Stimulated activated memory B cell treated with anti-CD40 and anti-IgM and Interleukin-4, amounts not matched to agents 10 μg/mL and 1 μg/mL and 100 μg/mL, for 72 hours (primary cell): ENCODE data around the gene SPATA16.
"Not testable (repeated sequence)": the region's sequence is repeated elsewhere in the genome, so short reads cannot be mapped to it uniquely, and the experiment has no call there.

ENCODE experiments used
- ATAC-seq: fragments of 150-1000 bp; cut with Tn5 transposase; 2 replicates; pipeline ENCODE4 v1.10.0; 2021
- H3K27ac Mint-ChIP-seq: one replicate; pipeline ENCODE4 v1.8.0; 2022; ENCODE audit warnings: mild to moderate bottlenecking, mixed read lengths
- H3K27me3 Mint-ChIP-seq: one replicate; pipeline ENCODE4 v1.8.0; 2022; ENCODE audit warnings: mixed read lengths
- H3K36me3 Mint-ChIP-seq: one replicate; pipeline ENCODE4 v1.8.0; 2022; ENCODE audit warnings: mixed read lengths
- H3K4me1 Mint-ChIP-seq: one replicate; pipeline ENCODE4 v1.8.0; 2022; ENCODE audit warnings: mixed read lengths
- H3K4me3 Mint-ChIP-seq: one replicate; pipeline ENCODE4 v1.8.0; 2022; ENCODE audit warnings: mild to moderate bottlenecking, moderate library complexity, mixed read lengths
- H3K9me3 Mint-ChIP-seq: one replicate; pipeline ENCODE4 v1.8.0; 2022; ENCODE audit warnings: mixed read lengths

The SPATA16 gene

GRCh38 chr3:173030273-173030672, 110.8 kb downstream of the SPATA16 start:
- H3K27me3 Mint-ChIP-seq, result no peaks in the 10 kb centered on the region
- no peak for ATAC-seq
- no peak overlapping the region for H3K27ac Mint-ChIP-seq
- H3K36me3 Mint-ChIP-seq, result no peaks in the 10 kb centered on the region
- no peaks in the 10 kb centered on the region for H3K4me1 Mint-ChIP-seq
- H3K4me3 Mint-ChIP-seq, result no peak overlapping the region
- H3K9me3 Mint-ChIP-seq, result peaks cover 10% of the 10 kb centered on the region

GRCh38 chr3:173028351-173028750, 112.7 kb downstream of the SPATA16 start:
- no peaks in the 10 kb centered on the region for H3K4me1 Mint-ChIP-seq
- no peak for ATAC-seq
- H3K27me3 Mint-ChIP-seq, result no peaks in the 10 kb centered on the region
- H3K27ac Mint-ChIP-seq, result no peak overlapping the region
- peaks cover 10% of the 10 kb centered on the region for H3K9me3 Mint-ChIP-seq
- H3K36me3 Mint-ChIP-seq, result no peaks in the 10 kb centered on the region
- H3K4me3 Mint-ChIP-seq, result no peak overlapping the region

GRCh38 chr3:173027429-173027828, 113.6 kb downstream of the SPATA16 start:
- H3K27me3 Mint-ChIP-seq, result no peaks in the 10 kb centered on the region
- H3K4me3 Mint-ChIP-seq, result no peak overlapping the region
- H3K27ac Mint-ChIP-seq, result no peak overlapping the region
- H3K4me1 Mint-ChIP-seq, result no peaks in the 10 kb centered on the region
- H3K36me3 Mint-ChIP-seq, result no peaks in the 10 kb centered on the region
- no peak for ATAC-seq
- H3K9me3 Mint-ChIP-seq, result peaks cover 10% of the 10 kb centered on the region

GRCh38 chr3:173025941-173026340, 115.1 kb downstream of the SPATA16 start:
- Mint-ChIP-seq H3K4me3 (no peak overlapping the region), H3K4me1 (no peaks in the 10 kb centered on the region), H3K27me3 (no peaks in the 10 kb centered on the region), H3K27ac (no peak overlapping the region), H3K9me3 (peaks cover 9% of the 10 kb centered on the region), H3K36me3 (no peaks in the 10 kb centered on the region)
- no peak for ATAC-seq

DNA sequence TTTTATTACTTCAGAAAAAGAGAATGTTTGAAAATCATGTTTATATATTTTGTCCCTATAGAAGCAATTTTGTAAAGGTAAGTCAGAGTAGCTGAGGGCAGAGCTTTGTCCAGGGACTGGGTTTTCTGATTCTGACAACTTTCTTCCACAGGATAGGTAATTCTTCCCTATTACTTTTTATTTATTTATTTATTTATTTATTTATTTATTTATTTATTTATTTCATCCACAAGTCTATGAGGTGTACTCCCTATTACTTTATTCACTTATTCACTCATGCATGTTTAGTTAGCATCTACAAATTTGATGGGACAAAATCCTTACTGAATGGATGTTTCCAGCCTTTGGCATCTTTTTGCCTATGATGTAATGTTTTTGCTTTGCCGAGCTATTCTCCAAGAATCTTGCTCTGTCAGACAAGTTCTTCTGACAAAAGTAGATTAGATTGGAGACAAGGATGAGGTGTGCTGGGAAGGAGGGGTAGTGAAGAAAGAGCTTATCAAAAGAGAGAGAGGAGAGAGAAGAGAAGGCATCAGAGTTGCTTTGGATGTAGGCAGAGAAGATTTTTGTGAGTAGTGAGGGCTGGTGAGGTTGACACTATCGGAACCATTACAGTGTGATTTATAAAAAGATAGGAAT, 119.4 kb downstream of the SPATA16 start:
- Mint-ChIP-seq H3K36me3 (no peaks in the 10 kb centered on the region), H3K9me3 (no peaks in the 10 kb centered on the region), H3K4me3 (no peak overlapping the region), H3K27ac (no peak overlapping the region), H3K27me3 (no peaks in the 10 kb centered on the region), H3K4me1 (no peaks in the 10 kb centered on the region)
- no peak for ATAC-seq

GRCh38 chr3:173020128-173020527, 120.9 kb downstream of the SPATA16 start:
- not testable (repeated sequence) for H3K4me1 Mint-ChIP-seq, H3K36me3 Mint-ChIP-seq, H3K4me3 Mint-ChIP-seq, H3K9me3 Mint-ChIP-seq, H3K27me3 Mint-ChIP-seq, ATAC-seq, H3K27ac Mint-ChIP-seq

DNA sequence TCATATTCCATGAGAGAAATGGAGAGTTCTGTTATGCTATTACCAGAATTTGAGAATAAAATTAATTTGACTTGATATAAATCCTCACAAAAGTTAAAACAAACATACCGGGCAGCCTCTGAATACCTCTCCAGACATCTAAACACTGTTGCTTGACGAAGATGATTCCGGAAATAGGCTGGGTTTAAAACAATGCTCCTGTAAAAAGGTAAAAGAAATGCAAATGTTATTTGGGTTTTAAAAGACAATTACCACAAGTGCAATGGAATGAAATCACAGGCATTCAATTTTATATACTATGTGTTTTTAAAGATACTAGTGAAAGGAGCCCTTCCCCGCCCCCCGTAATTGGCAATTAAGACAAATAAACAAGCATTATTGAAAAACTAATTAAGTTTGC, 121.7 kb downstream of the SPATA16 start:
- H3K4me3 Mint-ChIP-seq, result no peak overlapping the region
- no peaks in the 10 kb centered on the region for H3K36me3 Mint-ChIP-seq
- H3K27me3 Mint-ChIP-seq, result no peaks in the 10 kb centered on the region
- no peak overlapping the region for H3K27ac Mint-ChIP-seq
- H3K4me1 Mint-ChIP-seq, result no peaks in the 10 kb centered on the region
- H3K9me3 Mint-ChIP-seq, result no peaks in the 10 kb centered on the region
- ATAC-seq, result no peak

GRCh38 chr3:173018758-173019157, 122.3 kb downstream of the SPATA16 start:
- H3K4me3 Mint-ChIP-seq, result no peak overlapping the region
- no peaks in the 10 kb centered on the region for H3K4me1 Mint-ChIP-seq

GRCh38 chr3:173013219-173013832, 127.7 kb downstream of the SPATA16 start:
- ATAC-seq, result no peak
- H3K27me3 Mint-ChIP-seq, result no peaks in the 10 kb centered on the region
- H3K27ac Mint-ChIP-seq, result no peak overlapping the region
- H3K36me3 Mint-ChIP-seq, result no peaks in the 10 kb centered on the region
- H3K4me1 Mint-ChIP-seq, result no peaks in the 10 kb centered on the region
- H3K4me3 Mint-ChIP-seq, result no peak overlapping the region
- H3K9me3 Mint-ChIP-seq, result peaks cover 3% of the 10 kb centered on the region

More at GRCh38 chr3:173018758-173019157, 122.3 kb downstream of the SPATA16 start:
- H3K27me3 Mint-ChIP-seq, result no peaks in the 10 kb centered on the region
- ATAC-seq, result no peak
- no peaks in the 10 kb centered on the region for H3K9me3 Mint-ChIP-seq
- H3K27ac Mint-ChIP-seq, result no peak overlapping the region
- no peaks in the 10 kb centered on the region for H3K36me3 Mint-ChIP-seq

DNA sequence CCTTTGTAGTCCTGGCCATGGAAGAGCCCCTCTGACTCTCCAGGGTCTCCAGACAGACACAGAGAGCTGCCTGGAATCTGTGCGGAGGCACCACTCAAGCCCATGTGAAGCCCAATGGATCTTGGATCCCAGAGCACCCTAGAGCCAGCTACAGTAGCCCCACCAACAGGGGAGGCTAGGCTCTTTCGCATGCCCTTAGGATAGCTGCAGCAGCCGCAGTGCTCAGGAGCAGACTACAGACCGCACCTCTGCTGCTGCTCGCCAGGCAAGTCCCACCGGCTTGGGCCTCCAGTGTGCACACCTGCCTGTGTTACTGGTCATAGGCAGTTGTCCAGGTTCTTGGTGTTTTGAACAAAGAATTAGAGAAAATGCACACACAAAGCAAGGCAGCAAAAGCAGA, 131.6 kb downstream of the SPATA16 start:
- Mint-ChIP-seq H3K4me3 (no peak overlapping the region), H3K9me3 (peaks cover 3% of the 10 kb centered on the region), H3K27me3 (no peaks in the 10 kb centered on the region), H3K36me3 (no peaks in the 10 kb centered on the region), H3K4me1 (no peaks in the 10 kb centered on the region), H3K27ac (no peak overlapping the region)
- ATAC-seq, result no peak

- H3K9me3 Mint-ChIP-seq, result peaks cover 3% of the 10 kb centered on the region
Observed at GRCh38 chr3:173008978-173009377, 132.1 kb downstream of the SPATA16 start.

GRCh38 chr3:173007079-173007723, 133.8 kb downstream of the SPATA16 start:
- Mint-ChIP-seq H3K9me3 (no peaks in the 10 kb centered on the region), H3K4me1 (no peaks in the 10 kb centered on the region), H3K27ac (no peak overlapping the region), H3K4me3 (no peak overlapping the region), H3K27me3 (no peaks in the 10 kb centered on the region), H3K36me3 (no peaks in the 10 kb centered on the region)
- ATAC-seq, result no peak

More at GRCh38 chr3:173008978-173009377, 132.1 kb downstream of the SPATA16 start:
- ATAC-seq, result no peak
- Mint-ChIP-seq H3K27ac (no peak overlapping the region), H3K36me3 (no peaks in the 10 kb centered on the region), H3K4me3 (no peak overlapping the region), H3K27me3 (no peaks in the 10 kb centered on the region), H3K4me1 (no peaks in the 10 kb centered on the region)

DNA sequence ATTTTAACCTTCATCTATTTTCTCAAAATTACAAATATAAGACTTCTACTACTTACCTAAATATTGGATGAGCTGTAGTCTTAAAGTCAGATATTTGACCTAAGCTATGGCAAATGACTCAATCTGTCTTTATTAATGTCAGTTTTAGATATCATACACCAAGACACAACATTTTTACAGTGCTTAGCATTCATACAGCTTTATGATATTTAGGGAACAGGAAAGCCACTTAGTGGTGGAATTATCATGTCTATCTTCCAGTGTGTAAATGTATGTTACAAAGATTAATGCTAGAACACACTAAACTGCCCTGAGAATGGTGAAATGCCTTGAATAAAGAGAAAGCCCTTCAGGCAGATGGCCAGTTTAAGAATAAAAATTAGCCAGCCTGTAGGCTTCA, 135.0 kb downstream of the SPATA16 start:
- no peaks in the 10 kb centered on the region for H3K9me3 Mint-ChIP-seq
- no peak for ATAC-seq
- no peaks in the 10 kb centered on the region for H3K27me3 Mint-ChIP-seq
- H3K36me3 Mint-ChIP-seq, result no peaks in the 10 kb centered on the region
- no peak overlapping the region for H3K4me3 Mint-ChIP-seq
- H3K27ac Mint-ChIP-seq, result no peak overlapping the region
- H3K4me1 Mint-ChIP-seq, result no peaks in the 10 kb centered on the region

DNA sequence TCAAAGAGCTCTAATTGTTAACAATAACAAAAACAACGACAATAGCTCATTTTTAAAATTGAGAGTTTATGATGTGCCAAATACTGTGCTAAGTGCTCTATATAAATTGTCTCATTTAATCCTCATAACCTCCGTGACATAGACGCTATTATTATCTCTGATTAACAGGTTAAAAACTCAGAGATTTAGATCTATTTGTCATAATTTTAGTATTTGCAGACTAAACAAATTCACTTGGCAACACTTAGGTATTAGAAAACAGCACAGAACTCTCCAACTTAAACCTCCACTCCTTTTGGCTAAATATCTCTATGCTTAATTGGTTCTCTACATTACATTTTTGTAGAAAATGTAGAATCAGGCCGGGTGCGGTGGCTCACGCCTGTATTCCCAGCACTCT, 136.4 kb downstream of the SPATA16 start:
- H3K27ac Mint-ChIP-seq, result no peak overlapping the region
- H3K4me3 Mint-ChIP-seq, result no peak overlapping the region
- no peak for ATAC-seq
- H3K27me3 Mint-ChIP-seq, result no peaks in the 10 kb centered on the region
- H3K9me3 Mint-ChIP-seq, result no peaks in the 10 kb centered on the region
- H3K36me3 Mint-ChIP-seq, result no peaks in the 10 kb centered on the region
- H3K4me1 Mint-ChIP-seq, result no peaks in the 10 kb centered on the region

DNA sequence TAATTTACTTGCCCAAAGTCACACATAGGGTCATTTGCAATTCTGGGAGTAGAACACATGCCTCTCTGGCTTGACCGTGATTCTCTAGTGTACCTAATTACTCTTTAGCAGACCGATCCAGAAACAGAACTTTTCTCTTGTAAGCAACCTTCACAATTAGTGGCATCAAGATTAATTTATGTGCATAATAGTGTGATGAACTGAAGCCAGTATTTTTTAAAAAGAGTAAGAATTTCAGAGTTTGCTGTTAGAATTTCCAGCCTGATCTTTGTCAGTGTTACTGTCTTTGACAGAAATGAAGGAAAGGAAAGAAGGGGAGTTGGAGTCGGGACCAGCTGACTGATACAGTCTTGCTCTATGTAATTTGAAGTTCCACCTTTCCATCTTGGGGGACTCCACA, 137.1 kb downstream of the SPATA16 start:
- peaks cover 3% of the 10 kb centered on the region for H3K9me3 Mint-ChIP-seq
- no peaks in the 10 kb centered on the region for H3K4me1 Mint-ChIP-seq
- no peak overlapping the region for H3K4me3 Mint-ChIP-seq
- no peak overlapping the region for H3K27ac Mint-ChIP-seq
- H3K36me3 Mint-ChIP-seq, result no peaks in the 10 kb centered on the region
- no peak for ATAC-seq
- no peaks in the 10 kb centered on the region for H3K27me3 Mint-ChIP-seq

GRCh38 chr3:173003471-173003870, 137.6 kb downstream of the SPATA16 start:
- Mint-ChIP-seq H3K4me3 (no peak overlapping the region), H3K9me3 (peaks cover 3% of the 10 kb centered on the region), H3K27ac (no peak overlapping the region), H3K36me3 (no peaks in the 10 kb centered on the region), H3K4me1 (no peaks in the 10 kb centered on the region), H3K27me3 (no peaks in the 10 kb centered on the region)
- ATAC-seq, result no peak
